ENCODE results near the gene AFAP1L2. TPM values are rescaled to one million over a fixed set of nuclear protein-coding genes. Genes with fewer than 3 reads are reported as not detected.
A peak's percentile ranks its signal among the peaks of the same experiment; 100 is the strongest.

The AFAP1L2 gene
- total RNA-seq, 1 donor from 2014 or later = 29.5 TPM

DNA sequence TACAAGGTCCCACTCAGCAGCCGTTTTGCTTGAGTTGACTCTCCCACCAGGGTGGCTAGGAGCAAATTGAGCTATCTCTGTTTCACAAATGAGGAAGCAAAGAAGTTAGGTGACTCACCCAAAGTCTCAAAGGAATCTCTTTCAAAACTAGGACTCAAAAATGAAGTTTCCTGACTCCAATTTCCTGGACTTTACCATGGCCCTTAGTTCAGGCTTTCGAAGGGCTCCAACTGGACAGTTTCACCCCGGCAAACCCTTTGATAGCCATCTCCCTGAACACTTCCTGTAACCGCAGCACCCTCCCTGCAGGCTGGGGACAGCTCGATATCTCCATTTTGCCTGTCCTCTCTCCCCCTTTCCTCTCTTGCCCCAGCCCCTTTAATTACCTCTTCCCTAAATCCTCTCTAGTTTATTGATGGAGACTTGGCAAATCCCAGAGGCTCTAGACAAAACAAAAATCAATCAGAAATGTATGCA is 4.7 kb upstream of the AFAP1L2 start:
- H3K4me3 ChIP-seq = no peak overlapping the region
- H3K9me3 ChIP-seq = no peaks in the 10 kb centered on the region
- TF ChIP-seq, protein P1, sequence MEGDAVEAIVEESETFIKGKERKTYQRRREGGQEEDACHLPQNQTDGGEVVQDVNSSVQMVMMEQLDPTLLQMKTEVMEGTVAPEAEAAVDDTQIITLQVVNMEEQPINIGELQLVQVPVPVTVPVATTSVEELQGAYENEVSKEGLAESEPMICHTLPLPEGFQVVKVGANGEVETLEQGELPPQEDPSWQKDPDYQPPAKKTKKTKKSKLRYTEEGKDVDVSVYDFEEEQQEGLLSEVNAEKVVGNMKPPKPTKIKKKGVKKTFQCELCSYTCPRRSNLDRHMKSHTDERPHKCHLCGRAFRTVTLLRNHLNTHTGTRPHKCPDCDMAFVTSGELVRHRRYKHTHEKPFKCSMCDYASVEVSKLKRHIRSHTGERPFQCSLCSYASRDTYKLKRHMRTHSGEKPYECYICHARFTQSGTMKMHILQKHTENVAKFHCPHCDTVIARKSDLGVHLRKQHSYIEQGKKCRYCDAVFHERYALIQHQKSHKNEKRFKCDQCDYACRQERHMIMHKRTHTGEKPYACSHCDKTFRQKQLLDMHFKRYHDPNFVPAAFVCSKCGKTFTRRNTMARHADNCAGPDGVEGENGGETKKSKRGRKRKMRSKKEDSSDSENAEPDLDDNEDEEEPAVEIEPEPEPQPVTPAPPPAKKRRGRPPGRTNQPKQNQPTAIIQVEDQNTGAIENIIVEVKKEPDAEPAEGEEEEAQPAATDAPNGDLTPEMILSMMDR (IDR thresholded peaks at IDR 0.05) = no peak
- no peak for TF ChIP-seq POLR2A (IDR thresholded peaks at IDR 0.05)
- no peak for TF ChIP-seq POLR2AphosphoS5 (IDR thresholded peaks at IDR 0.05; ENCODE audit: insufficient read depth in 1 of 2, low read depth in 1 of 2)
- no peak overlapping the region for H3K27ac ChIP-seq
- peaks cover 22% of the 10 kb centered on the region for H3K4me1 ChIP-seq
- H3K36me3 ChIP-seq = no peaks in the 10 kb centered on the region
- intact Hi-C loops (cut with DNase I) = loop anchor here (10.0 kb wide), 1 partner anchor 104 kb away; no protein-coding TSS in a partner anchor
- DNase-seq (ENCODE audit: extremely low spot score in 2 of 2) = no peak
- no peaks in the 10 kb centered on the region for H3K27me3 ChIP-seq

DNA sequence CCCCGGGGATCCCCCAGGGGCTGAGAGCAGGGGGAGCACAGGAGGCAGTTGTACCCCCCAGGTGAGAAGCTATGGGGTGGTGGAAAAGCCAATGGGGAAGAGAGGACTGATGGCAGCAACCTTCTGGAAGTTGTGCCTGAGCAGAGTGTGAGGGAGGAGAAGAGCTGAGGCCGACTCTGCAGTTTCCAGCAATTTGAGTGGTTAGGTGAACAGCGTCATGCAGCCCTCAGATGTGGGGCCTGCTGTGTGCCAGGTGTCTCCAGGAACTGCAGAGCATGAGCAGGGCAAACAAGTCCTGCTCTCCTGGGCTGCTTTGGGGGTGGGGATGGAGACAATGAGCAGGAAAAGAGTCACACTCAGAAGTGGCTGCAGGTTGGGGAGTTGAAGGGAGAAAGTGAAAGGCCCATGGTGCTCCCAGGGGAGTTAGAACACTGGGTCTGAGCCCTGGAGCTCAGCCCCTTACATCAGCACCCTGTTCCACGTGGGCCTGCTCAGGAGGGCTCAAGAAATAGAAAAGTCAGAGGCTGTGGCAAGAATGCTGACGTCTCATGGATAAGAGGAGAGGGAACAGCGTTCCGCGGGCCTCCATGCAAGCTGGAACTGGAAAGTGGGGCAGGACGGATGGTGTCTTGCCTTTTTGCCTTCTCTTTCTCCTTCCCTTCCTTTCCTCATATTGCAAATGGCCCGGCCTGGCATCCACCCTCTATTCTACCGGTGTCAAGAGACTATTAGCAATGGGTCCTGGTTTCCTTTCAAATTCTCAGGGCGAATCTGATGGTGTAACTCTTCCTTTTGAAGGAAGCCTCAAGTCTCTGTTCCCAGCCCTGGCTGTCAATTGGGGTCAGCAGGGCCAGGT is 4.0 kb upstream of the AFAP1L2 start:
- no peaks in the 10 kb centered on the region for H3K9me3 ChIP-seq
- no peak for DNase-seq (ENCODE audit: extremely low spot score in 2 of 2)
- TF ChIP-seq POLR2A (IDR thresholded peaks at IDR 0.05) (no peak), POLR2AphosphoS5 (IDR thresholded peaks at IDR 0.05; ENCODE audit: insufficient read depth in 1 of 2, low read depth in 1 of 2) (no peak)
- TF ChIP-seq, protein P1 (IDR thresholded peaks at IDR 0.05) = no peak
- no peaks in the 10 kb centered on the region for H3K36me3 ChIP-seq
- H3K4me1 ChIP-seq = peaks cover 28% of the 10 kb centered on the region
- no peak overlapping the region for H3K27ac ChIP-seq
- no peak overlapping the region for H3K4me3 ChIP-seq
- no peaks in the 10 kb centered on the region for H3K27me3 ChIP-seq
- intact Hi-C loops (cut with DNase I) = loop anchor here (10.0 kb wide), 1 partner anchor 104 kb away; no protein-coding TSS in a partner anchor

DNA sequence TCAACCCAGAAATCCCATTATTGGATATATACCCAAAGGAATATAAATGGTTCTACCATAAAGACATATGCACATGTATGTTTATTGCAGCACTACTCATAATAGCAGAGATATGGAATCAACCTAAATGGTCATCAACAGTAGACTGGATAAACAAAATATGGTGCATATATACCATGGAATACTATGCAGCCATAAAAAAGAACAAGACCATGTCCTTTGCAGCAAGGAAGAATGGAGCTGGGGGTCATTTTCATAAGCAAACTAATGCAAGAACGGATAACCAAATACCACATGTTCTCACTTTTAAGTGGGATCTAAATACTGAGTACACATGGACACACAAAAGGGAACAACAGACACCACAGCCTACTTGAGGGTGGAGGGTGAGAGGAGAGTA is 2.2 kb upstream of the AFAP1L2 start:
- no peaks in the 10 kb centered on the region for H3K27me3 ChIP-seq
- DNase-seq (ENCODE audit: extremely low spot score in 2 of 2) = no peak
- H3K4me3 ChIP-seq = no peak overlapping the region
- H3K4me1 ChIP-seq = peaks cover 36% of the 10 kb centered on the region
- no peak for TF ChIP-seq POLR2A (IDR thresholded peaks at IDR 0.05)
- TF ChIP-seq, protein P1 (IDR thresholded peaks at IDR 0.05) = no peak
- no peak for TF ChIP-seq POLR2AphosphoS5 (IDR thresholded peaks at IDR 0.05; ENCODE audit: insufficient read depth in 1 of 2, low read depth in 1 of 2)
- H3K9me3 ChIP-seq = no peaks in the 10 kb centered on the region
- no peaks in the 10 kb centered on the region for H3K36me3 ChIP-seq
- intact Hi-C loops (cut with DNase I) = loop anchor here (10.0 kb wide), 1 partner anchor 102 kb away; no protein-coding TSS in a partner anchor
- H3K27ac ChIP-seq = no peak overlapping the region

GRCh38 chr10:114405011-114405350 is 679 bp upstream of the AFAP1L2 start:
- Histone ChIP-seq H3K4me3 (peak overlapping the region; percentile 73 to 78), H3K36me3 (no peaks in the 10 kb centered on the region), H3K9me3 (no peaks in the 10 kb centered on the region), H3K4me1 (peaks cover 51% of the 10 kb centered on the region), H3K27ac (peak overlapping the region; percentile 91), H3K27me3 (no peaks in the 10 kb centered on the region)
- intact Hi-C loops (cut with DNase I) = loop anchor here (10.0 kb wide), 1 partner anchor 100 kb away; no protein-coding TSS in a partner anchor
- no peak for DNase-seq (ENCODE audit: extremely low spot score in 2 of 2)
- TF ChIP-seq POLR2AphosphoS5 (IDR thresholded peaks at IDR 0.05; ENCODE audit: insufficient read depth in 1 of 2, low read depth in 1 of 2) (no peak), POLR2A (IDR thresholded peaks at IDR 0.05) (no peak)
- TF ChIP-seq, protein P1 (IDR thresholded peaks at IDR 0.05) = no peak

Data from vagina (tissue), 2 donors.